Muscle layer of duodenum (tissue), 2 donors: ENCODE results near the gene CEMIP2.

Experiments used
- H3K27ac ChIP-seq: one replicate; pipeline ENCODE4 v1.7.0; 2013; ENCODE audit warnings: mild to moderate bottlenecking, low read length
- H3K27me3 ChIP-seq: one replicate; pipeline ENCODE4 v1.7.0; 2013; ENCODE audit warnings: low read depth, mild to moderate bottlenecking, control low read depth, low read length
- H3K36me3 ChIP-seq, 2 donors: one replicate each; pipeline ENCODE4 v1.7.0; 2013; ENCODE audit warnings: low read length in 2 of 2, control low read depth in 1 of 2, mild to moderate bottlenecking in 1 of 2; ENCODE audit not compliant: insufficient read depth in 2 of 2, control insufficient read depth in 1 of 2
- H3K4me1 ChIP-seq, 2 donors: one replicate each; pipeline ENCODE4 v1.7.0; 2013; ENCODE audit warnings: low read length in 2 of 2, mild to moderate bottlenecking in 2 of 2, control low read depth in 1 of 2, moderate library complexity in 1 of 2; ENCODE audit not compliant: insufficient read depth in 2 of 2, control insufficient read depth in 1 of 2
- H3K4me3 ChIP-seq, 2 donors: one replicate each; pipeline ENCODE4 v1.7.0; 2013; ENCODE audit warnings: low read length in 2 of 2, low read depth in 1 of 2, mild to moderate bottlenecking in 1 of 2
- H3K9me3 ChIP-seq, 2 donors: one replicate each; pipeline ENCODE4 v1.7.0; 2013; ENCODE audit warnings: low read length in 2 of 2, control low read depth in 1 of 2, mild to moderate bottlenecking in 1 of 2; ENCODE audit not compliant: control insufficient read depth in 1 of 2
- donor health status: healthy.

CEMIP2 gene

GRCh38 chr9:71636143-71636839, 132.0 kb downstream of the CEMIP2 start:
- Histone ChIP-seq H3K4me3 (no peak overlapping the region), H3K9me3 (no peaks in the 10 kb centered on the region), H3K27me3 (no peaks in the 10 kb centered on the region), H3K4me1 (no peaks in the 10 kb centered on the region), H3K36me3 (no peaks in the 10 kb centered on the region), H3K27ac (no peak overlapping the region)

- no peaks in the 10 kb centered on the region for H3K4me1 ChIP-seq
- no peaks in the 10 kb centered on the region for H3K9me3 ChIP-seq
- H3K4me3 ChIP-seq: no peak overlapping the region
- no peaks in the 10 kb centered on the region for H3K36me3 ChIP-seq
- H3K27ac ChIP-seq: no peak overlapping the region
- H3K27me3 ChIP-seq: no peaks in the 10 kb centered on the region
Observed at GRCh38 chr9:71634752-71635151, 133.6 kb downstream of the CEMIP2 start.
